GM23248 (cell line): ENCODE measurements around the gene KIF2C.

Experiments
- EZH2 ChIP-seq: fragments of 200-600 bp; sonication (generic); IDR thresholded peaks from 2 replicates; pipeline ENCODE4 v1.6.1; 2018; ENCODE audit warnings: antibody characterized with exemption, mild to moderate bottlenecking; ENCODE audit not compliant: insufficient read depth, poor library complexity, severe bottlenecking
- EZH2phosphoT487 ChIP-seq: fragments of 200-600 bp; sonication (generic); IDR thresholded peaks from 2 replicates; pipeline ENCODE4 v1.6.1; 2018; ENCODE audit warnings: antibody characterized with exemption, moderate library complexity, mild to moderate bottlenecking, low read depth; ENCODE audit not compliant: insufficient read depth

DNA sequence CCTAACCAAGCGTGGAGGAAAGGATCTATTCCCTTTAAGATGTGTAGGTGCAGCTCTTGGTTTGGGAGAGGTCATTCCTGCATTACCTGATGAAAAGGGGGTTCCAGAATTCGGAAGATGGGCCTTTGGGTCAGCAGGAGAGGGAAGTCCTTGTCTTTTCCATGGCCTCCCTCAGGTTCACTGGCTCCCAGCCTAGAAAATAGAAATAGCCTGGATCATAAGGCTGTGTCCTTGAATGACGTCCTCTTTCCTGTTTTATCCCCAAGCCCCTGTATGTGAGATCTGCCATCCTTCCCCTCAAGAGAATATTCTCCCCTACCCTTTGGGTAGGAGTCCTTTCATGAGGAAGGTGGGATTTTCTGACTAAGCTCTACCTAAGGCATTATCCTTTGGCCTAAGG is 21.2 kb downstream of the KIF2C start:
- TF ChIP-seq EZH2phosphoT487 (no peak), EZH2 (no peak)
